GM18951 (cell line): Measurements from ENCODE around the gene FOXP3.

Source experiments
- POLR2A ChIP-seq: IDR thresholded peaks from 4 replicates; pipeline ENCODE4 v1.6.1; 2011; ENCODE audit warnings: mild to moderate bottlenecking; ENCODE audit not compliant: insufficient read length, insufficient read depth; ENCODE audit errors: extremely low read depth
- in situ Hi-C: fragments of 300-500 bp; cut with MboI; formaldehyde crosslinking; loops from one replicate; pipeline ENCODE4 v1.12.0; 2022; ENCODE audit warnings: low sequenced_read_pairs, mixed read lengths, inconsistent platforms; ENCODE audit not compliant: unreplicated experiment

The FOXP3 gene

GRCh38 chrX:49232525-49232924 is 32.0 kb downstream of the FOXP3 start:
- no peak for TF ChIP-seq POLR2A
- in situ Hi-C loops = no loop called here

GRCh38 chrX:49231333-49232000 is 33.0 kb downstream of the FOXP3 start:
- in situ Hi-C loops = no loop called here
- no peak for TF ChIP-seq POLR2A

- in situ Hi-C loops = no loop called here
- TF ChIP-seq POLR2A = no peak
These were observed 33.8 kb downstream of the FOXP3 start for GRCh38 chrX:49230500-49231232.

- no peak for TF ChIP-seq POLR2A
These were observed 36.3 kb downstream of the FOXP3 start for GRCh38 chrX:49228185-49228584.

GRCh38 chrX:49227726-49228125 is 36.8 kb downstream of the FOXP3 start:
- TF ChIP-seq POLR2A = no peak
- in situ Hi-C loops = no loop called here

More at GRCh38 chrX:49228185-49228584, 36.3 kb downstream of the FOXP3 start:
- in situ Hi-C loops = no loop called here

- TF ChIP-seq POLR2A = no peak
- in situ Hi-C loops = no loop called here
These were observed 37.6 kb downstream of the FOXP3 start for GRCh38 chrX:49226946-49227345.

GRCh38 chrX:49225858-49226257 is 38.7 kb downstream of the FOXP3 start:
- no peak for TF ChIP-seq POLR2A
- in situ Hi-C loops = no loop called here

- no peak for TF ChIP-seq POLR2A
- in situ Hi-C loops = no loop called here
These were observed 42.6 kb downstream of the FOXP3 start for GRCh38 chrX:49221868-49222267.

GRCh38 chrX:49220100-49220499 is 44.4 kb downstream of the FOXP3 start:
- TF ChIP-seq POLR2A = no peak
- in situ Hi-C loops = no loop called here

GRCh38 chrX:49214996-49215526 is 49.4 kb downstream of the FOXP3 start:
- TF ChIP-seq POLR2A = no peak
- in situ Hi-C loops = no loop called here

- no peak for TF ChIP-seq POLR2A
- in situ Hi-C loops = no loop called here
These were observed 50.1 kb downstream of the FOXP3 start for GRCh38 chrX:49214416-49214815.

GRCh38 chrX:49212861-49213260 is 51.6 kb downstream of the FOXP3 start:
- in situ Hi-C loops = no loop called here
- TF ChIP-seq POLR2A = no peak

- no peak for TF ChIP-seq POLR2A
- in situ Hi-C loops = no loop called here
These were observed 52.3 kb downstream of the FOXP3 start for GRCh38 chrX:49212209-49212608.

- no peak for TF ChIP-seq POLR2A
- in situ Hi-C loops = no loop called here
These were observed 53.4 kb downstream of the FOXP3 start for GRCh38 chrX:49211074-49211473.
